Suprapubic skin (tissue), 4 donors: ENCODE data around the gene IRAK1.

Source experiments
- POLR2A ChIP-seq, 2 donors: fragments of 450-650 bp; IDR thresholded peaks; one replicate each; pipeline ENCODE4 v1.6.1; 2017; ENCODE audit warnings: antibody characterized with exemption in 2 of 2, mild to moderate bottlenecking in 2 of 2, moderate library complexity in 2 of 2
- POLR2AphosphoS5 ChIP-seq, 3 donors: sonication (generic); formaldehyde crosslinking; IDR thresholded peaks; one replicate each; pipeline ENCODE4 v1.6.1; 2017; ENCODE audit warnings: antibody characterized with exemption in 3 of 3

DNA sequence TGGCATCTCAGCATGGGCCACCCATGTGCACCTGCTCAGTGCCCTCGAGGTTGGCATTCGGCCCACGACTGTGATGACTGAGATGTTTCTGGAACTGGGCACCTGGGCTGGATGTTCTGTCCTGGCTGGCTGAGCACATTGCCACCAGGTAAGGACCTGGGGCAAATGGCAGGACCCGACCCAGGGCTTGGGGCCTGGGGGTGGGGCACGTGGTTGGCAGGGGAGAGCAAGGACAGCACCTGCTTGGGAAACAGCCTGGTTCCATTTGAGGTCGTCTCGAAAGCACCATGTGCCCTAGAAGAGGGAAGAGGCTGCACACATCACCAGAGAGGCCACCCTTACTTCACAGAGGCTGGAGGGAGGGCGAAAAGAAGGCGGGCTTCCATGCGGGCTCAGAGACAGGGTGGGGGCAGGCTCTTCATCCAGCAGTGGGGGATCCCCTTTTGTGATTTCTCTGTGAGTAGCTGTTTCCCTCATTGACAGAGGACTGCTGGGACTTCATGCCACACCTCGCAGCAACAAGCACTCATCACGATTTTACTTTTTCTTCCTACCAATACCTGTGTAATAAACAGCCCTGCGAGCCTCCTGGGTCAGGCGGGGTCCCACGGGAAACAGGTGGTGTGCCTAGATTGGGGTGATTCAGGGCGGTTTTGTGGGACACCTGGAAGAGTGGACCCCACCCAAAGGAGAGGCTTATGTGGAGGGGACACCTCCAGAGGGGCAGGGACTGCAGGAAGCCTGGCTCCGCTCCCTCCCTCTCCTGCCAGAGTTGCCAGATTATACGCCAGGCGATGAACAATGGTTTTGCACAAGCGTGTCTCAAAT lies 35.1 kb downstream of the IRAK1 start:
- no peak for TF ChIP-seq POLR2AphosphoS5 (IDR thresholded peaks at IDR 0.05)
- no peak for TF ChIP-seq POLR2A (IDR thresholded peaks at IDR 0.05)
